Measurements from ENCODE around the gene TXNL4A. TPM values are rescaled to one million over a fixed set of nuclear protein-coding genes. Genes with fewer than 3 reads are reported as not detected.

TXNL4A gene
- total RNA-seq, 1 experiment from 2014 or later, result 178 TPM

DNA sequence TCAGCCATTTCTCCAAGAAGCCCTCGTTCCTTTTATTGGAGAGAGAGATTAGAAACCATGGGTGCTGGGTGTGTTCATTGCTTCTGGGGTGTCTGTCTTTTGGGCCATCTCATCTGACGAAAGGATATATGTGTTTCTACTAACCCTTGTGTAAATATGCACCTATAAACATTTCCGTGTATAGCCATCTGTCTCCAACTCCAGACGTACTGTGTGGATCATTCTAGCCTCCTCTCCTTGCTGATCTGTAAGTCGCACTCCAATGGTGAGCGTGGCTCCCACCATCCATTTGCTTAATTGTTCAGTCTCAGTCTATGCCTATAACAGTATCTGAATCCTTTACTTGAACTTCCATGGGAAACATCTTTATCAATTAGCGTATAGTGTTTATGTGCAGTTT, 47.6 kb upstream of the TXNL4A start:
- peak overlapping the region; percentile 92 for H3K4me2 ChIP-seq (ENCODE audit: low read length)
- H4K20me1 ChIP-seq (ENCODE audit: insufficient read depth), result no peaks in the 10 kb centered on the region
- H3K4me3 ChIP-seq (replicated peaks in 1 of 2; ENCODE audit: low read depth in 1 of 2, low read length in 2 of 2), result peak overlapping the region in 1 of 2 experiments; percentile 89; a peak in 1 of 4 replicates
- no peaks in the 10 kb centered on the region for H3K27me3 ChIP-seq (ENCODE audit: insufficient read depth, low read length)
- H2AFZ ChIP-seq (ENCODE audit: low read depth, low read length, poor library complexity, severe bottlenecking), result no peak overlapping the region
- peaks cover 8 to 17% of the 10 kb centered on the region in 2 experiments; a peak in 3 of 4 replicates for H3K4me1 ChIP-seq (ENCODE audit: control insufficient read depth in 1 of 2, insufficient read depth in 2 of 2, low read length in 2 of 2)
- intact Hi-C loops (cut with micrococcal nuclease), result loop anchor here (2.0 kb wide), 2 partner anchors 73 to 357 kb away; partner anchors contain the start of genes ADNP2 and CTDP1
- TF ChIP-seq, protein P1, sequence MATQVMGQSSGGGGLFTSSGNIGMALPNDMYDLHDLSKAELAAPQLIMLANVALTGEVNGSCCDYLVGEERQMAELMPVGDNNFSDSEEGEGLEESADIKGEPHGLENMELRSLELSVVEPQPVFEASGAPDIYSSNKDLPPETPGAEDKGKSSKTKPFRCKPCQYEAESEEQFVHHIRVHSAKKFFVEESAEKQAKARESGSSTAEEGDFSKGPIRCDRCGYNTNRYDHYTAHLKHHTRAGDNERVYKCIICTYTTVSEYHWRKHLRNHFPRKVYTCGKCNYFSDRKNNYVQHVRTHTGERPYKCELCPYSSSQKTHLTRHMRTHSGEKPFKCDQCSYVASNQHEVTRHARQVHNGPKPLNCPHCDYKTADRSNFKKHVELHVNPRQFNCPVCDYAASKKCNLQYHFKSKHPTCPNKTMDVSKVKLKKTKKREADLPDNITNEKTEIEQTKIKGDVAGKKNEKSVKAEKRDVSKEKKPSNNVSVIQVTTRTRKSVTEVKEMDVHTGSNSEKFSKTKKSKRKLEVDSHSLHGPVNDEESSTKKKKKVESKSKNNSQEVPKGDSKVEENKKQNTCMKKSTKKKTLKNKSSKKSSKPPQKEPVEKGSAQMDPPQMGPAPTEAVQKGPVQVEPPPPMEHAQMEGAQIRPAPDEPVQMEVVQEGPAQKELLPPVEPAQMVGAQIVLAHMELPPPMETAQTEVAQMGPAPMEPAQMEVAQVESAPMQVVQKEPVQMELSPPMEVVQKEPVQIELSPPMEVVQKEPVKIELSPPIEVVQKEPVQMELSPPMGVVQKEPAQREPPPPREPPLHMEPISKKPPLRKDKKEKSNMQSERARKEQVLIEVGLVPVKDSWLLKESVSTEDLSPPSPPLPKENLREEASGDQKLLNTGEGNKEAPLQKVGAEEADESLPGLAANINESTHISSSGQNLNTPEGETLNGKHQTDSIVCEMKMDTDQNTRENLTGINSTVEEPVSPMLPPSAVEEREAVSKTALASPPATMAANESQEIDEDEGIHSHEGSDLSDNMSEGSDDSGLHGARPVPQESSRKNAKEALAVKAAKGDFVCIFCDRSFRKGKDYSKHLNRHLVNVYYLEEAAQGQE (IDR thresholded peaks at IDR 0.05; ENCODE audit: low read depth), result no peak
- TF ChIP-seq EGR1 (IDR thresholded peaks at IDR 0.05; ENCODE audit: low read depth) (no peak), EZH2 (IDR thresholded peaks at IDR 0.05) (no peak), ZFX (IDR thresholded peaks at IDR 0.05) (no peak), SP1 (IDR thresholded peaks at IDR 0.05; ENCODE audit: low read depth) (no peak), EZH2phosphoT487 (IDR thresholded peaks at IDR 0.05; ENCODE audit: borderline replicate concordance) (no peak), RAD21 (IDR thresholded peaks at IDR 0.05; ENCODE audit: low read depth) (no peak), CEBPB (IDR thresholded peaks at IDR 0.05; ENCODE audit: low read depth) (no peak), ZNF274 (IDR thresholded peaks at IDR 0.05; ENCODE audit: low read depth, low read length) (no peak), POLR2AphosphoS5 (IDR thresholded peaks at IDR 0.05; ENCODE audit: low read depth, low read length) (no peak)
- TF ChIP-seq, protein P2, sequence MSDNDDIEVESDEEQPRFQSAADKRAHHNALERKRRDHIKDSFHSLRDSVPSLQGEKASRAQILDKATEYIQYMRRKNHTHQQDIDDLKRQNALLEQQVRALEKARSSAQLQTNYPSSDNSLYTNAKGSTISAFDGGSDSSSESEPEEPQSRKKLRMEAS (IDR thresholded peaks at IDR 0.05), result no peak
- TF ChIP-seq, protein P3, sequence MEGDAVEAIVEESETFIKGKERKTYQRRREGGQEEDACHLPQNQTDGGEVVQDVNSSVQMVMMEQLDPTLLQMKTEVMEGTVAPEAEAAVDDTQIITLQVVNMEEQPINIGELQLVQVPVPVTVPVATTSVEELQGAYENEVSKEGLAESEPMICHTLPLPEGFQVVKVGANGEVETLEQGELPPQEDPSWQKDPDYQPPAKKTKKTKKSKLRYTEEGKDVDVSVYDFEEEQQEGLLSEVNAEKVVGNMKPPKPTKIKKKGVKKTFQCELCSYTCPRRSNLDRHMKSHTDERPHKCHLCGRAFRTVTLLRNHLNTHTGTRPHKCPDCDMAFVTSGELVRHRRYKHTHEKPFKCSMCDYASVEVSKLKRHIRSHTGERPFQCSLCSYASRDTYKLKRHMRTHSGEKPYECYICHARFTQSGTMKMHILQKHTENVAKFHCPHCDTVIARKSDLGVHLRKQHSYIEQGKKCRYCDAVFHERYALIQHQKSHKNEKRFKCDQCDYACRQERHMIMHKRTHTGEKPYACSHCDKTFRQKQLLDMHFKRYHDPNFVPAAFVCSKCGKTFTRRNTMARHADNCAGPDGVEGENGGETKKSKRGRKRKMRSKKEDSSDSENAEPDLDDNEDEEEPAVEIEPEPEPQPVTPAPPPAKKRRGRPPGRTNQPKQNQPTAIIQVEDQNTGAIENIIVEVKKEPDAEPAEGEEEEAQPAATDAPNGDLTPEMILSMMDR (IDR thresholded peaks at IDR 0.05 in 2 of 3, conservative IDR thresholded peaks at IDR 0.05 in 1 of 3; ENCODE audit: borderline replicate concordance in 1 of 3, insufficient read depth in 1 of 3, low read depth in 2 of 3, low read length in 2 of 3), result no peak
- TF ChIP-seq, protein P4, sequence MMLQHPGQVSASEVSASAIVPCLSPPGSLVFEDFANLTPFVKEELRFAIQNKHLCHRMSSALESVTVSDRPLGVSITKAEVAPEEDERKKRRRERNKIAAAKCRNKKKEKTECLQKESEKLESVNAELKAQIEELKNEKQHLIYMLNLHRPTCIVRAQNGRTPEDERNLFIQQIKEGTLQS (IDR thresholded peaks at IDR 0.05), result no peak
- H3K9ac ChIP-seq (ENCODE audit: low read length), result no peak overlapping the region
- RAD21 ChIA-PET (ENCODE audit: low non-redundant PET in 1 of 2, low total read pairs in 2 of 2, uncharacterized antibody in 2 of 2, unreplicated experiment in 2 of 2), result interaction anchor here in 1 of 2 experiments (1.5 kb wide), 1 partner anchor 47 kb away, joined by 3 read pairs; no protein-coding TSS in a partner anchor
- POLR2A ChIA-PET, result no interaction called here
- H3K79me2 ChIP-seq (ENCODE audit: insufficient read depth, low read length), result peaks cover 46% of the 10 kb centered on the region
- CTCF ChIA-PET, result no interaction called here
- no TSS peak for BruUV-seq (replicated peaks)
- H3K9me3 ChIP-seq (ENCODE audit: control insufficient read depth in 1 of 2, insufficient read depth in 1 of 2, low read depth in 1 of 2, low read length in 2 of 2), result no peaks in the 10 kb centered on the region
- no peak overlapping the region for H3K27ac ChIP-seq (ENCODE audit: low read depth, low read length)
- ATAC-seq (no peak), DNase-seq (ENCODE audit: low read depth, low spot score) (no peak)
- H3K36me3 ChIP-seq (ENCODE audit: control insufficient read depth in 1 of 2, insufficient read depth in 2 of 2, low read length in 2 of 2), result peaks cover 13 to 30% of the 10 kb centered on the region in 2 experiments; a peak in 2 of 4 replicates
- H3K9me2 ChIP-seq (ENCODE audit: insufficient read depth), result no peaks in the 10 kb centered on the region
